ENCODE results near the gene METTL22.

The METTL22 gene

DNA sequence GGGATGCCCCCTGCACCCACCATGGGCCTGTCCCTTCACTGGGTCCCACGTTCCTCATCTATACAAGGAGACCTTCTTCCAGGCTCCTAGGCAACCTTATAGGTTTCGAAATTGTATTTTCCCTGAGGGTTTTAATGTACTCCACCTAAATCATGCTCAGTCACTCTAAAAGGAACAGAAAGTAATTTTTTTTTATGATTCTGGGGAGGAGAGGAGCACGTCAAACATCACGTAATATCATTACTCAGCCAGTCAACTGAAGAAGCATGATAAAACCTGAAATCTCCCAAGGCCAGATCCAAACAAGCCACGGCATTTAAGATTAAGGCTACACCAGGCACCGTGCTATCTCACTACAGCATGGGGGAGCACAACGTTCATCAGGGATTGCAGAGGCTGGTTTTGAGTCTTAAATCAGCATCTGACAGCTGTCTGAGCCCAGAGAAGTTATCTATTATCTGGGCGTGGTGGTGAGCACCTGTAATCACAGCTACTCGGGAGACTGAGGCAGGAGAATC is 27.3 kb upstream of the METTL22 start:
- no peak for DNase-seq

DNA sequence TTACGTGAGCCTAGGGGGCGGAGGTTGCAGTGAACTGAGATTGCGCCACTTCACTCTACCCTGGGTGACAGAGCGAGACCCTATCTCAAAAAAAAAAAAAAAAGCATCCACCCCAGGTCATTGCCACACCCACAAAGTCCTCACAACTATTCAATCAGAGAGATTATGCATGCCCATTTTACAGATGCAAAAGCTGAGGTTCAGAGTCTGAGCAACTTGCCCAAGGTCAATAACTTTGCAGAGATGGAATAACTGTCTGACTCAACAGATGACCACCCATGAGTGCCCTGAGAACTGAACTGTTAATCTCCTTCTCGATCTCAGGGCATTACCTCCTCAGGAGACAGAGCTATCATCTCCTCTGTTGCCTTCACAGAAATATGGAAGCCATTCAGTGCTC is 25.7 kb upstream of the METTL22 start:
- no peak for DNase-seq

GRCh38 chr16:8596581-8596980 is 24.9 kb upstream of the METTL22 start:
- DNase-seq = no peak

- no peak for DNase-seq
Observed at GRCh38 chr16:8600144-8600775, 21.2 kb upstream of the METTL22 start.

GRCh38 chr16:8605554-8605953 is 15.9 kb upstream of the METTL22 start:
- DNase-seq = no peak

DNA sequence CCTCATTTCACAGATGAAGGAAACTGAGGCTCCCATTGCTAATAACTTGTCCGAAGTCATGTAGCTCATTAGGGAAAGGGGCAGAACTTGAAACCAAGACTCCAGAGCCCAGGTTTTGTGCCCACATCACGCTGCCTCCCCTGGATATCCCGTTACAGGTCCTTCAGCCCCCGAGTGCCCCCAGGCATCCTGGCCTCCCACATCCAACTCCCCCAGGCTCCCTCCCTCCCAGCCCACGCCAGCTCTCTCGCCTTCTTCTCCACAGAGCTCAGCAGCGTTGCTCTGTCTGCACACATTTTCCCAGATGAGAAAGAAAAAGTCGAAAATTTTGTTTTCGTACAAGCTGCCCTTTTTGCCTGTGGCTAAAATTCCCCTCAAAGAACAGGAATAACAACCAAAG is 14.3 kb upstream of the METTL22 start:
- no peak for DNase-seq

DNA sequence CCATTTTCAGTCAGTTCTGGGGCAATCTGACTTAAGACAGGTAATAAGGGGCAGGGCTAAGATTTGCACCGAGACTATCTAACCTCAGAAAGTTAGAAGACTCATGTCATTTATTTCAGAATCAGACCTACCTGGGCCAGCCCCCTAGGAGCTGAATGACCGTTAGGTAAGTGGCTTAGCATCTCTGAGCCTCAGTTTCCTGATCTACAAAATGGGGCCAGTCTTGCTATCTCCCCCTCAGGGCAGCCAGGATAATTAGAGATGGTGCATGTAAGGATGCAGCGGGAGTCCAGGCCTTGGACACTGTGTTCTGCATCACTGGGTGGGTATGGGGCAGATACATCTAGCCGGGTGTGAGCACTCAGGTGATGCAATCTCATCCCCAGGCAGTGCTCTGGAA is 10.4 kb upstream of the METTL22 start:
- DNase-seq = no peak

GRCh38 chr16:8611886-8612600 is 9.5 kb upstream of the METTL22 start:
- DNase-seq = no peak

GRCh38 chr16:8614435-8615029 is 7.0 kb upstream of the METTL22 start:
- DNase-seq = no peak

- no peak for DNase-seq
Observed at GRCh38 chr16:8619671-8620370, 1.7 kb upstream of the METTL22 start.

DNA sequence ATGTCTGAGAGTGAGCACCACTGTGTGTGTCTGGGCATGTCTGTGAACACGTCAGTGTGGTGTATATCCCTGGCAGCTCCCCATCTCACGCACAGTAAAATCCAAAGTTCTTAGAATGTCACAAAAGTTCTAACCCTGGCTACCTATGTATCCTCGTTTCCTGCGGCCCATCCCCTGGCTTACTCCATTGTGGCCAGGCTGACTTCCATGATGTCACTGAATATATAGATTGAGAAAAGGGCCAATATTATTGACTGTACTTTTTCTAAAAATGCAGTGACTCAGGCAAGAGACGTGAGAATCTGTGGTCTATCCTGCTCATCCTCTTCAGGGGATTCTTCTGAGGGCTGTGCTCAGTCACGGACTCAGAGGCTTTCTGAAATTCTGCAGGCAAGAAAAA is 963 bp upstream of the METTL22 start:
- no peak for DNase-seq

DNA sequence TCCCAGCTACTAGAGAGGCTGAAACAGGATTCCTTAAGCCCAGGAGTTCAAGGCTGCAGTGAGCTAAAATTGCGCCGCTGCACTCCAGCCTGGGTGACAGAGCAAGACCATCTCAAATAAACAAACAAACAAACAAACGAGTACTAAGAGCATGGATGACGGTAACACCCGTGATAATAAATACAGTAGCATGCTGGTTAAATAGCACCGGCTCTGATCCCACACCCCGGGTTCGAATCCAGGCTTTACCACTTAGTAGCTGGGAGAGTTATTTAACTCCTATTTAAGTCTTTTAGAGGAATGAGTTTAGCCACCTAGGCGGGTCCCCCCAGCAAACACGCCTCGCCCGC is 301 bp upstream of the METTL22 start:
- DNase-seq = no peak

GRCh38 chr16:8622315-8622656 is 788 bp downstream of the METTL22 start:
- no peak for DNase-seq

- DNase-seq = no peak
Observed at GRCh38 chr16:8623634-8624033, 2.1 kb downstream of the METTL22 start.

- no peak for DNase-seq
Observed at GRCh38 chr16:8625491-8626087, 4.1 kb downstream of the METTL22 start.

DNA sequence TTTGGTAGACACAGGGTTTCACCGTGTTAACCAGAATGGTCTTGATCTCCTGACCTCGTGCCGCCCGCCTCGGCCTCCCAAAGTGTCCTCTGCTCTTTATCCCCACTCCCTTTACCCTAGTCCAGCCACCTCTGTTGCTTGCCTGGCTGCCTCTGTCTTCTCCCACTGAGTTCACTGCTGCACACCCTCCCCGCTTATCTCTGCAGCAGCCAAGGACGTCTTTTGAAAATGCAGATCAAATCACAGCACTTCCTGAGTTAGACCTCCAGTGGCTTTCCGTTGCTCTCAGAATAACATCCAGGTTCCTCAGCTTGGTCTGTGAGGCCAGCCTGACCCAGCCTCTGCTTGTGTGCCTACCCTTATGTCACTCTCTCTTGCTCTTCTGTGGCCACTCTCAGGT is 5.4 kb downstream of the METTL22 start:
- DNase-seq = no peak

DNA sequence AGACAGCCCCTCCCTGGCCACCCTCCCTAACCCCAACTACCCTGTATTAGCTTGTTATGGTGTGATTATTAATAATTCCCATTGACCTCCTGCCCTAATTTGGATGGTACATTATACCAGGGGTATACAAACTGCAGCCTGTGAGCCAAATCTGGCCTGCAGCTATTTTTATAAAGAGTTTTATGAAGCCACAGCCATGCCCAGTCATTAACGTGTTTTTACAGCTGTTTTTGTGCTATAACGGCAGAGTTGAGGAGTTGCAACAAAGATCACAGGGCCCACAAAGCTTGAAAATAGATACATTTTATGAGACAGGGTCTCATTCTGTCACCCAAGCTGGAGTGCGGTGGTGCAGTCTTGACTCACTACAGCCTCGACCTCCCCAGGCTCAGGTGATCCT is 6.0 kb downstream of the METTL22 start:
- DNase-seq = no peak

- DNase-seq = no peak
Observed at GRCh38 chr16:8628981-8629725, 7.7 kb downstream of the METTL22 start.

GRCh38 chr16:8630255-8630953 is 8.9 kb downstream of the METTL22 start:
- no peak for DNase-seq

DNA sequence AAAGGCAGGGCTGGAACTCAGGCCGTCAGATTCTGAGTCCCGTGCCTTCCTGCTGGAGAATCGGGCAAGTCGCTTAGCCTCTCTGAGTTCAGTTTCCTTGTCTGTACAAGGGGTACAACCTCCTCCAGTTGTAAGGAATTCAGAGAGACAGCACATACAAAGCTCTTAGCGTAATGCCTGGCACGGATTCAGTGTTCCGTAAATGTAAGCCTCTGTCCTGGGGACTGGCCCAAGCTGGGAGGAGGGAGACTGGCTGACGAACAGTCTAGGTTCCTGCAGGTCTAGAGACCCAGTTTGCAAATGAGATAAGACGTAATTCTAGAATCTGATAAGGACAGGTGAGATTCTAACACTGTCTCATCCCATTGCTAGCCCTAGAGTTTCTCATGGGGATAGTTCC is 9.9 kb downstream of the METTL22 start:
- no peak for DNase-seq

DNA sequence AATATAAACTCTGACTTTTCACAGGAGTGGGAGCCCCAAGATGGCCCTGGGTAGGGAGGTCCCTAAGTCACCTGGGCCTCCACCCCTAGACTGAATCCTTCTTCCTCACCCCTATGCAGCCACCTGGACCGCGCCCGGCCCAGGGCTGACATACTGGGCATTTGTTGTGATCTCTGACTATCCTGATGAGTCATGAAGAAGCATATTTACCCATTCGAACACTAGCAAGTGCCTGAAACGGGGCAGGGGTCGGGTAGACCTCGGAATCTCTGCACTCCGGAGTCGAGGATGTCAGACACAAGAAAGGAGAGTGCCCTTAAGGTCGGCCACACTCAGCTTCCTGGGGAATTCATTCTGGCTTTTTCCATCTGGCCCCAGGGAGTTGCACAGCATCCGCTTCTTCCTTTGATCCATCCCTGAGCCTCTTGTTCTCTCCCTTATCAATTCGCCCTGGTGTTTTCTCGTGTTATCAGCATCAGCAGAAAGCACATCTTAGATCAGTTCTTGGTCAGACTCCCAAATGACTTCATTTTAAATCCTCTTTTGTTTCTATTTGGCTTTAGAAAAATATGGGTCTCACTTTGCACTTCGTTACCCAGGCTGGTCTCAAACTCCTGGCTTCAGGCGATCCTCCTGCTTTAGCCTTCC is 10.4 kb downstream of the METTL22 start:
- DNase-seq = no peak
